CD4-positive, alpha-beta T cell (primary cell): ENCODE measurements around the gene TLCD3B. TPM values are rescaled to one million over a fixed set of nuclear protein-coding genes. Genes with fewer than 3 reads are reported as not detected.
A peak's percentile ranks its signal among the peaks of the same experiment; 100 is the strongest.

Experiments
- ATAC-seq: fragments of 200-7000 bp; cut with Tn5 transposase; one replicate; pipeline ENCODE4 v1.10.0; 2022; ENCODE audit warnings: mild to moderate bottlenecking; ENCODE audit not compliant: poor library complexity
- CTCF ChIA-PET: fragments of 350-600 bp; sonication (Branson Sonifier 250); formaldehyde crosslinking; loops from one replicate; lab custom pipeline; 2021; ENCODE audit warnings: antibody characterized with exemption, inconsistent platforms; lab: Charles Lee
- POLR2A ChIA-PET: fragments of 350-600 bp; sonication (Branson Sonifier 250); formaldehyde crosslinking; loops from one replicate; lab custom pipeline; 2021; ENCODE audit warnings: antibody characterized with exemption, inconsistent platforms; lab: Charles Lee
- DNase-seq, 14 experiments: peaks; one replicate each; pipeline ENCODE4 v3.0.0-alpha.2; 2013 to 2020; ENCODE audit warnings: mixed read lengths in 2 of 14
- H3K27ac ChIP-seq, 2 donors: one replicate each; pipeline versions ENCODE4 v1.5.1 to v1.7.0; 2013; ENCODE audit warnings: low read length in 2 of 2, low read depth in 1 of 2, mild to moderate bottlenecking in 1 of 2
- H3K27me3 ChIP-seq, 2 experiments: 1 replicate in 1 of 2; 2 replicates in 1 of 2; pipeline versions ENCODE4 v1.6.1 to v1.7.0; 2013; ENCODE audit warnings: low read length in 2 of 2, control low read depth in 1 of 2, mild to moderate bottlenecking in 1 of 2, moderate library complexity in 1 of 2; ENCODE audit not compliant: insufficient read depth in 2 of 2, control insufficient read depth in 1 of 2
- H3K36me3 ChIP-seq: one replicate; pipeline ENCODE4 v1.6.1; 2013; ENCODE audit warnings: low read length, control low read depth; ENCODE audit not compliant: insufficient read depth
- H3K4me1 ChIP-seq: one replicate; pipeline ENCODE4 v1.6.1; 2013; ENCODE audit warnings: low read length, control low read depth; ENCODE audit not compliant: insufficient read depth
- H3K4me3 ChIP-seq: one replicate; pipeline ENCODE4 v1.5.1; 2013; ENCODE audit warnings: mild to moderate bottlenecking, low read length, moderate library complexity
- H3K9me3 ChIP-seq, 2 experiments: 1 replicate in 1 of 2; 2 replicates in 1 of 2; pipeline versions ENCODE4 v1.6.1 to v1.7.0; 2013; ENCODE audit warnings: low read length in 2 of 2, mild to moderate bottlenecking in 2 of 2, control low read depth in 1 of 2, moderate library complexity in 1 of 2; ENCODE audit not compliant: control insufficient read depth in 1 of 2, insufficient read depth in 1 of 2
- H3K27ac Mint-ChIP-seq: one replicate; pipeline ENCODE4 v1.8.0; 2020; ENCODE audit warnings: mixed read lengths
- H3K27me3 Mint-ChIP-seq: one replicate; pipeline ENCODE4 v1.8.0; 2021; ENCODE audit warnings: mixed read lengths
- H3K36me3 Mint-ChIP-seq: one replicate; pipeline ENCODE4 v1.8.0; 2021; ENCODE audit warnings: low read depth, mixed read lengths
- H3K4me1 Mint-ChIP-seq: one replicate; pipeline ENCODE4 v1.8.0; 2021; ENCODE audit warnings: low read depth, mixed read lengths
- H3K4me3 Mint-ChIP-seq: one replicate; pipeline ENCODE4 v1.8.0; 2020; ENCODE audit warnings: mild to moderate bottlenecking, mixed read lengths
- H3K9me3 Mint-ChIP-seq: one replicate; pipeline ENCODE4 v1.8.0; 2020; ENCODE audit warnings: mixed read lengths
- intact Hi-C, 2 experiments: fragments of 100-400 bp; cut with DNase I in 1 of 2; cut with micrococcal nuclease in 1 of 2; formaldehyde crosslinking; loops; one replicate each; pipeline versions ENCODE4 v1.15.1 to v1.9.0; 2023 to 2025; cut with DNase I, micrococcal nuclease
- total RNA-seq, 174 experiments: library from RNA in 2 of 174; stranded (reverse) in 2 of 174; gene quantifications; one replicate each; pipeline ENCODE4 v1.2.3 and lab custom pipeline; 2021 to 2026
- TF ChIP-seq, protein P1 (sequence below): fragments of 200-600 bp; IDR thresholded peaks from one replicate; pipeline ENCODE4 v1.8.0; 2022; ENCODE audit warnings: antibody characterized with exemption, mild to moderate bottlenecking

The TLCD3B gene
- total RNA-seq, 2 experiments from 2014 or later: not detected

DNA sequence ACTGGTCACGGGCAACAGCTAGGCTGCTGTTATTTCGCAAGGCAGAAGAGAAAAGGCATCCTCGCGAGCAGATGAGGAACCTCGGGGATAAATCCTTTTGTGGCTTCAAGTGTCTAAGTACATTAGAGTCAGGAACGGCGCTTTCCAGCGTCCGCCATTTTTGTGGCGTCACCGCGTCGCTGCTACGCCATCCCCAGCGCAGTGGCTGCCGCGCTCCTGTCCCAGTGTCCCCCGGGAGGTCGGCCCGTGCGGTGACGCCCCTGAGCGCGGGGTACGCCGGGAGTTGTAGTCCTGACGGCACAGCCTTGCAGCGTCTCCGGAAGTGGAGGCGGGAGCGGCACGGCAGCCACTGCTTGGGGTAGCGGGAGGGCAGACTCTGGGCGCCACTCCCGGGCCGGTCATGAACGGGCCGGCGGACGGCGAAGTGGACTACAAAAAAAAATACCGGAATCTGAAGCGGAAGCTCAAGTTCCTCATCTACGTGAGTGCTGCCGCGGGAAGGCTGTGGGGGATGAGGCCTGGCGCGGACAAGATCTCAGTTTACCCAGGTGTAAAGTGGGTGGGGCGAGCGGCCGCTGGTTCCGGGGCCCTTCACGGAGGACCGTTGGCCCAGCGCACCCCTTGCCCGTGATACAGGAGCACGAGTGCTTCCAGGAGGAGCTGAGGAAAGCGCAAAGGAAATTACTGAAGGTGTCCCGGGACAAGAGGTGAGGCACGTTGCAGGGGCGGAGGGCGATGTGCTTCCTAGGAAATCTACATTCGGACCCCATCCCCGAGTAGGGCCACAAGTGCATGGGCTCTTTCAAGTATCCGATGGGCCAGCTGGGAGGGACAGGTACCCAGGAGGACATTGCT, 34.9 kb downstream of the TLCD3B start, which contains the start of gene INO80E:
Gene INO80E, plus strand, starts transcription at position 331 of the 855 bp plus-strand sequence. Its CDS starts 70 bp downstream, at position 401.
- peaks cover 30% of the 10 kb centered on the region for H3K4me1 ChIP-seq
- peak within 1 kb of the TSS; percentile 99 for H3K27ac Mint-ChIP-seq
- intact Hi-C loops: loop anchor here (1.0 to 10.0 kb wide), 12 partner anchors 23 to 1171 kb away; partner anchors contain the start of genes CDIPT (in 2 of the 2), ATXN2L (in 1 of the 2), FBXL19 (in 1 of the 2) and KCTD13 (in 1 of the 2)
- H3K4me1 Mint-ChIP-seq: peaks cover 33% of the 10 kb centered on the region
- H3K36me3 Mint-ChIP-seq: peaks cover 62% of the 10 kb centered on the region
- POLR2A ChIA-PET: interaction anchor here (1.0 to 2.6 kb wide), 14 partner anchors 8 to 330 kb away, joined by 3 to 18 read pairs (median 4); partner anchors contain the start of genes ALDOA, CORO1A, DOC2A and KCTD13
- CTCF ChIA-PET: interaction anchor here (0.8 to 2.1 kb wide), 2 partner anchors 10 to 295 kb away, joined by 3 to 7 read pairs; no protein-coding TSS in a partner anchor
- H3K27ac ChIP-seq: peak within 1 kb of the TSS; percentile 98
- peak within 1 kb of the TSS; percentile 83 for H3K4me3 ChIP-seq
- H3K9me3 Mint-ChIP-seq: no peaks in the 10 kb centered on the region
- TF ChIP-seq, protein P1, sequence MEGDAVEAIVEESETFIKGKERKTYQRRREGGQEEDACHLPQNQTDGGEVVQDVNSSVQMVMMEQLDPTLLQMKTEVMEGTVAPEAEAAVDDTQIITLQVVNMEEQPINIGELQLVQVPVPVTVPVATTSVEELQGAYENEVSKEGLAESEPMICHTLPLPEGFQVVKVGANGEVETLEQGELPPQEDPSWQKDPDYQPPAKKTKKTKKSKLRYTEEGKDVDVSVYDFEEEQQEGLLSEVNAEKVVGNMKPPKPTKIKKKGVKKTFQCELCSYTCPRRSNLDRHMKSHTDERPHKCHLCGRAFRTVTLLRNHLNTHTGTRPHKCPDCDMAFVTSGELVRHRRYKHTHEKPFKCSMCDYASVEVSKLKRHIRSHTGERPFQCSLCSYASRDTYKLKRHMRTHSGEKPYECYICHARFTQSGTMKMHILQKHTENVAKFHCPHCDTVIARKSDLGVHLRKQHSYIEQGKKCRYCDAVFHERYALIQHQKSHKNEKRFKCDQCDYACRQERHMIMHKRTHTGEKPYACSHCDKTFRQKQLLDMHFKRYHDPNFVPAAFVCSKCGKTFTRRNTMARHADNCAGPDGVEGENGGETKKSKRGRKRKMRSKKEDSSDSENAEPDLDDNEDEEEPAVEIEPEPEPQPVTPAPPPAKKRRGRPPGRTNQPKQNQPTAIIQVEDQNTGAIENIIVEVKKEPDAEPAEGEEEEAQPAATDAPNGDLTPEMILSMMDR: no peak
- H3K36me3 ChIP-seq: peaks cover 40% of the 10 kb centered on the region
- H3K27me3 ChIP-seq: no peaks in the 10 kb centered on the region
- peak within 1 kb of the TSS; percentile 98 for H3K4me3 Mint-ChIP-seq
- DNase-seq (peak; percentile 97 to 100 (median 99)), ATAC-seq (peak; percentile 95)
- H3K27me3 Mint-ChIP-seq: no peaks in the 10 kb centered on the region
- H3K9me3 ChIP-seq: no peaks in the 10 kb centered on the region

- peak within 1 kb of the TSS; percentile 83 for H3K4me3 ChIP-seq
- H3K36me3 ChIP-seq: peaks cover 44% of the 10 kb centered on the region
- intact Hi-C loops: loop anchor here (1.0 to 10.0 kb wide), 10 partner anchors 22 to 1171 kb away; partner anchors contain the start of genes ATXN2L (in 1 of the 2), CDIPT (in 1 of the 2), FBXL19 (in 1 of the 2) and KCTD13 (in 1 of the 2)
- DNase-seq (peak; percentile 74 to 92 (median 81)), ATAC-seq (peak; percentile 61)
- H3K9me3 ChIP-seq: no peaks in the 10 kb centered on the region
- ChIA-PET CTCF (interaction anchor here (0.8 to 2.1 kb wide), 2 partner anchors 10 to 295 kb away, joined by 3 to 7 read pairs; no protein-coding TSS in a partner anchor), POLR2A (interaction anchor here (0.8 to 2.6 kb wide), 11 partner anchors 9 to 329 kb away, joined by 3 to 18 read pairs (median 4); partner anchors contain the start of genes ALDOA, CORO1A, KCTD13 and SEZ6L2)
- H3K4me1 Mint-ChIP-seq: peaks cover 33% of the 10 kb centered on the region
- TF ChIP-seq, protein P1: no peak
- peak within 1 kb of the TSS; percentile 98 for H3K27ac ChIP-seq
- no peaks in the 10 kb centered on the region for H3K27me3 ChIP-seq
- H3K27ac Mint-ChIP-seq: peak within 1 kb of the TSS; percentile 99
- H3K4me1 ChIP-seq: peaks cover 30% of the 10 kb centered on the region
- no peaks in the 10 kb centered on the region for H3K9me3 Mint-ChIP-seq
- H3K27me3 Mint-ChIP-seq: no peaks in the 10 kb centered on the region
- peaks cover 65% of the 10 kb centered on the region for H3K36me3 Mint-ChIP-seq
- H3K4me3 Mint-ChIP-seq: peak within 1 kb of the TSS; percentile 98
Observed at GRCh38 chr16:29995324-29995910, 35.7 kb downstream of the TLCD3B start, which contains the start of gene HIRIP3. Gene HIRIP3, minus strand, starts transcription at chr16:29995617. Its CDS starts 12 bp downstream, at chr16:29995605.
